Lower leg skin (tissue), 3 donors: ENCODE measurements around the gene TRAF3IP1.

Source experiments
- POLR2A ChIP-seq, 2 donors: fragments of 450-650 bp; IDR thresholded peaks; one replicate each; pipeline ENCODE4 v1.6.1; 2016 to 2017; ENCODE audit warnings: antibody characterized with exemption in 2 of 2, mild to moderate bottlenecking in 1 of 2, moderate library complexity in 1 of 2
- TF ChIP-seq, protein P1 (sequence below), 3 donors: fragments of 450-650 bp; IDR thresholded peaks; one replicate each; pipeline ENCODE4 v1.5.1; 2016; ENCODE audit warnings: antibody characterized with exemption in 3 of 3, mild to moderate bottlenecking in 3 of 3, moderate library complexity in 2 of 3

DNA sequence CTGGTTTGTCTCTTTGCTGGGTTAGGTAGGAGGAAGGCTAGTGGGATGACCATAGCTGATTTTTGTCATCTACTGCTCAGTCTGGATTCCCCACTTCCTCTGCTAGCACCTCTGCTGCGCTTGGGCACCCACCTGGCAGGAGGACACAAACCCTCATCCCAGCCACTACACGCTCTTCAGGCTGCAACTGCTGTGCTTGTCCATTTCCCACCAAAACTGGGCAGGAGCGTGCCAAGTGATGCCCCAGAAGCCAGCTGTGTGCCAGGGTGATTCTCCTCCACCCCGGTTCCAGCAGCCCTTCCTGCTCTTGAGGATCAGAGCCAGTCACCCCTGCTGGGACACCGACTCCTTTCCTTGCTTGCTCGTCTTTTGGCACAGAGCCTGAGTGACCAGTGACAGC is 16.2 kb upstream of the TRAF3IP1 start:
- TF ChIP-seq, protein P1, sequence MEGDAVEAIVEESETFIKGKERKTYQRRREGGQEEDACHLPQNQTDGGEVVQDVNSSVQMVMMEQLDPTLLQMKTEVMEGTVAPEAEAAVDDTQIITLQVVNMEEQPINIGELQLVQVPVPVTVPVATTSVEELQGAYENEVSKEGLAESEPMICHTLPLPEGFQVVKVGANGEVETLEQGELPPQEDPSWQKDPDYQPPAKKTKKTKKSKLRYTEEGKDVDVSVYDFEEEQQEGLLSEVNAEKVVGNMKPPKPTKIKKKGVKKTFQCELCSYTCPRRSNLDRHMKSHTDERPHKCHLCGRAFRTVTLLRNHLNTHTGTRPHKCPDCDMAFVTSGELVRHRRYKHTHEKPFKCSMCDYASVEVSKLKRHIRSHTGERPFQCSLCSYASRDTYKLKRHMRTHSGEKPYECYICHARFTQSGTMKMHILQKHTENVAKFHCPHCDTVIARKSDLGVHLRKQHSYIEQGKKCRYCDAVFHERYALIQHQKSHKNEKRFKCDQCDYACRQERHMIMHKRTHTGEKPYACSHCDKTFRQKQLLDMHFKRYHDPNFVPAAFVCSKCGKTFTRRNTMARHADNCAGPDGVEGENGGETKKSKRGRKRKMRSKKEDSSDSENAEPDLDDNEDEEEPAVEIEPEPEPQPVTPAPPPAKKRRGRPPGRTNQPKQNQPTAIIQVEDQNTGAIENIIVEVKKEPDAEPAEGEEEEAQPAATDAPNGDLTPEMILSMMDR (IDR thresholded peaks at IDR 0.05) = no peak
- no peak for TF ChIP-seq POLR2A (IDR thresholded peaks at IDR 0.05)
